HCEC 1CT (cell line): ENCODE results near the gene CUX1.
"Not testable (repeated sequence)": the region's sequence is repeated elsewhere in the genome, so short reads cannot be mapped to it uniquely, and the experiment has no call there.

ENCODE experiments used
- DNase-seq: peaks from one replicate; pipeline ENCODE4 v3.0.0-alpha.2; 2017

Gene CUX1

GRCh38 chr7:102051736-102052135 lies 234.3 kb downstream of the CUX1 start:
- not testable (repeated sequence) for DNase-seq

GRCh38 chr7:102054158-102054557 lies 236.7 kb downstream of the CUX1 start:
- DNase-seq: no peak

GRCh38 chr7:102055181-102055976 lies 238.0 kb downstream of the CUX1 start:
- DNase-seq: no peak

GRCh38 chr7:102059524-102059923 lies 242.1 kb downstream of the CUX1 start:
- DNase-seq: no peak

GRCh38 chr7:102061354-102061945 lies 244.0 kb downstream of the CUX1 start:
- DNase-seq: no peak

GRCh38 chr7:102061981-102062390 lies 244.6 kb downstream of the CUX1 start:
- DNase-seq: no peak

- peak; percentile 22 for DNase-seq
These were observed 246.3 kb downstream of the CUX1 start for GRCh38 chr7:102063690-102064180.

- DNase-seq: no peak
These were observed 247.1 kb downstream of the CUX1 start for GRCh38 chr7:102064361-102065025.

GRCh38 chr7:102065226-102065625 lies 247.8 kb downstream of the CUX1 start:
- no peak for DNase-seq

GRCh38 chr7:102066476-102066875 lies 249.1 kb downstream of the CUX1 start:
- DNase-seq: no peak

GRCh38 chr7:102068846-102069245 lies 251.4 kb downstream of the CUX1 start:
- no peak for DNase-seq

- DNase-seq: no peak
These were observed 252.7 kb downstream of the CUX1 start for GRCh38 chr7:102069931-102070629.

GRCh38 chr7:102072003-102072402 lies 254.6 kb downstream of the CUX1 start:
- no peak for DNase-seq

- peak; percentile 6 for DNase-seq
These were observed 255.3 kb downstream of the CUX1 start for GRCh38 chr7:102072636-102073209.

GRCh38 chr7:102073931-102074880 lies 256.8 kb downstream of the CUX1 start:
- peak; percentile 38 for DNase-seq

- no peak for DNase-seq
These were observed 257.7 kb downstream of the CUX1 start for GRCh38 chr7:102075126-102075525.

- no peak for DNase-seq
These were observed 258.2 kb downstream of the CUX1 start for GRCh38 chr7:102075553-102076135.

GRCh38 chr7:102077081-102077480 lies 259.7 kb downstream of the CUX1 start:
- no peak for DNase-seq

- no peak for DNase-seq
These were observed 262.0 kb downstream of the CUX1 start for GRCh38 chr7:102079140-102080018.

- DNase-seq: no peak
These were observed 262.6 kb downstream of the CUX1 start for GRCh38 chr7:102080019-102080433.
